Aorta (tissue), 5 donors: ENCODE measurements around the gene KLF15. TPM values are rescaled to one million over a fixed set of nuclear protein-coding genes. Genes with fewer than 3 reads are reported as not detected.
A peak's percentile ranks its signal among the peaks of the same experiment; 100 is the strongest.

Experiments
- ATAC-seq: fragments of 200-7000 bp; cut with Tn5 transposase; one replicate; pipeline ENCODE4 v1.9.1; 2022; ENCODE audit warnings: moderate library complexity; ENCODE audit not compliant: low FRiP score
- DNase-seq, 2 donors: peaks; one replicate each; pipeline ENCODE4 v3.0.0-alpha.2; 2020
- H3K27ac ChIP-seq, 2 donors: one replicate each; pipeline ENCODE4 v1.5.1; 2013; ENCODE audit warnings: low read length in 2 of 2, mild to moderate bottlenecking in 2 of 2, moderate library complexity in 2 of 2, control low read depth in 1 of 2, inconsistent platforms in 1 of 2, low read depth in 1 of 2
- H3K27me3 ChIP-seq, 2 donors: one replicate each; pipeline ENCODE4 v1.6.1; 2013; ENCODE audit warnings: control low read depth in 1 of 2, low read length in 1 of 2, mild to moderate bottlenecking in 1 of 2, moderate library complexity in 1 of 2; ENCODE audit not compliant: insufficient read depth in 2 of 2, control insufficient read depth in 1 of 2
- H3K36me3 ChIP-seq, 2 donors: one replicate each; pipeline ENCODE4 v1.6.1; 2013; ENCODE audit warnings: control low read depth in 1 of 2, low read length in 1 of 2, mild to moderate bottlenecking in 1 of 2; ENCODE audit not compliant: insufficient read depth in 2 of 2, control insufficient read depth in 1 of 2
- H3K4me1 ChIP-seq, 2 donors: one replicate each; pipeline ENCODE4 v1.6.1; 2013; ENCODE audit warnings: low read length in 2 of 2, control low read depth in 1 of 2, mild to moderate bottlenecking in 1 of 2, moderate library complexity in 1 of 2; ENCODE audit not compliant: insufficient read depth in 2 of 2, control insufficient read depth in 1 of 2
- H3K4me3 ChIP-seq, 2 donors: one replicate each; pipeline ENCODE4 v1.5.1; 2013; ENCODE audit warnings: low read length in 2 of 2, control low read depth in 1 of 2, mild to moderate bottlenecking in 1 of 2
- H3K9me3 ChIP-seq: one replicate; pipeline ENCODE4 v1.6.1; 2013; ENCODE audit warnings: mild to moderate bottlenecking, low read length; ENCODE audit not compliant: control insufficient read depth
- WGBS, 2 donors: extraction: QIAGEN DNeasy Blood & Tissue Kit; methylation state at CpG; one replicate each; pipeline ENCODE4 v1.1.7; 2013; 5-methylcytosine and 5-hydroxymethylcytosine counted together
- intact Hi-C, 2 donors: fragments of 100-400 bp; cut with DNase I; formaldehyde crosslinking; loops; one replicate each; pipeline versions ENCODE4 v1.14.2 to v1.15.0; 2022
- polyA plus RNA-seq, 2 donors: library from polyadenylated mRNA; stranded (reverse); fragments of 200-250 nt; gene quantifications; one replicate each; pipeline ENCODE4 v1.2.3, GENCODE V29; 2013
- total RNA-seq, 2 donors: library from RNA; stranded (reverse); fragmentation: NEBNext Ultra II Directional; extraction: Animal tissue kit (Norgen Biotek cat#: 25700); gene quantifications; one replicate each; pipeline ENCODE4 v1.2.1, GENCODE V29; 2021
- donor health status: healthy with polysubstance abuse.
- donor health status: Bipolar disorder and iron deficiency.
- donor health status: DM: no; HTN: no; CAD: no.
- donor health status: DM: no; HTN: no; CAD: no.
- donor health status: DM: yes; HTN: yes; CAD: no.

KLF15 gene
- total and polyA plus RNA-seq, 4 donors, result 8.5 to 43.9 (median 31.8) TPM

DNA sequence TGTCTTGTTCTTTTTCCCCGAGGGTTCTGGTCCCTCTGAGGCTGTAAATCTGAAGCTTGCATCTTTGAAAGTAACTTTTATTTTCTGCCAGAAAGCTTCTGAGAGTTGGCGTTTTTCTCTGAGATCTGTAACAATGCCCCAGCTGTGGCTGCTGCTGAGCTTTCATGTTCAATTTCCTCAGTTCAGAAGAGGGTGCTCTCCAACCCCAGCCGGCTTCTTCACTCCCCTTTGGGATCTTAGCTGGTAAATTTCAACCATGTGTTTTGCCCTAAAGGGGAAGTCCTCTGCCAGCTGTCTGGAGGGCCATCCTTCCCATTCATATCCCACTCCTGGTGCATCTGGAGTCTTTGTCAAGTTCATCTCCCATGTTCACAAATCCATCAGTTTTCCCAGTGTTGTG lies 19.2 kb upstream of the KLF15 start:
- Histone ChIP-seq H3K27me3 (no peaks in the 10 kb centered on the region), H3K9me3 (no peaks in the 10 kb centered on the region), H3K4me3 (no peak overlapping the region), H3K36me3 (no peaks in the 10 kb centered on the region), H3K4me1 (no peaks in the 10 kb centered on the region), H3K27ac (no peak overlapping the region)
- DNase-seq (peak in 1 of 2 donors; percentile 27), ATAC-seq (no peak)
- intact Hi-C loops, result no loop called here
- 40 to 51% methylated on average over 3 of the region's 3 CpGs for WGBS, 2 donors

GRCh38 chr3:126375835-126376331 lies 18.7 kb upstream of the KLF15 start:
- 93 to 97% methylated on average over 12 to 13 of the region's 13 CpGs for WGBS, 2 donors
- ATAC-seq (no peak), DNase-seq (peak; percentile 29 to 52)
- H3K27me3 ChIP-seq, result no peaks in the 10 kb centered on the region
- H3K36me3 ChIP-seq, result no peaks in the 10 kb centered on the region
- intact Hi-C loops, result no loop called here
- H3K9me3 ChIP-seq, result no peaks in the 10 kb centered on the region
- no peaks in the 10 kb centered on the region for H3K4me1 ChIP-seq
- no peak overlapping the region for H3K27ac ChIP-seq
- H3K4me3 ChIP-seq, result no peak overlapping the region

GRCh38 chr3:126373682-126374601 lies 16.7 kb upstream of the KLF15 start:
- Histone ChIP-seq H3K4me1 (no peaks in the 10 kb centered on the region), H3K36me3 (no peaks in the 10 kb centered on the region), H3K4me3 (no peak overlapping the region), H3K27ac (no peak overlapping the region), H3K27me3 (no peaks in the 10 kb centered on the region), H3K9me3 (no peaks in the 10 kb centered on the region)
- ATAC-seq, result no peak
- WGBS, 2 donors, result 66% methylated on average over 21 of the region's 21 CpGs
- peak; percentile 36 to 68 for DNase-seq
- intact Hi-C loops, result no loop called here

- ATAC-seq (no peak), DNase-seq (peak; percentile 21 to 33)
- Histone ChIP-seq H3K27ac (no peak overlapping the region), H3K36me3 (no peaks in the 10 kb centered on the region), H3K27me3 (no peaks in the 10 kb centered on the region), H3K4me3 (no peak overlapping the region), H3K9me3 (no peaks in the 10 kb centered on the region), H3K4me1 (no peaks in the 10 kb centered on the region)
- intact Hi-C loops, result no loop called here
- 95 to 96% methylated on average over 4 of the region's 4 CpGs for WGBS, 2 donors
Measured at GRCh38 chr3:126373146-126373613, 16.0 kb upstream of the KLF15 start.

DNA sequence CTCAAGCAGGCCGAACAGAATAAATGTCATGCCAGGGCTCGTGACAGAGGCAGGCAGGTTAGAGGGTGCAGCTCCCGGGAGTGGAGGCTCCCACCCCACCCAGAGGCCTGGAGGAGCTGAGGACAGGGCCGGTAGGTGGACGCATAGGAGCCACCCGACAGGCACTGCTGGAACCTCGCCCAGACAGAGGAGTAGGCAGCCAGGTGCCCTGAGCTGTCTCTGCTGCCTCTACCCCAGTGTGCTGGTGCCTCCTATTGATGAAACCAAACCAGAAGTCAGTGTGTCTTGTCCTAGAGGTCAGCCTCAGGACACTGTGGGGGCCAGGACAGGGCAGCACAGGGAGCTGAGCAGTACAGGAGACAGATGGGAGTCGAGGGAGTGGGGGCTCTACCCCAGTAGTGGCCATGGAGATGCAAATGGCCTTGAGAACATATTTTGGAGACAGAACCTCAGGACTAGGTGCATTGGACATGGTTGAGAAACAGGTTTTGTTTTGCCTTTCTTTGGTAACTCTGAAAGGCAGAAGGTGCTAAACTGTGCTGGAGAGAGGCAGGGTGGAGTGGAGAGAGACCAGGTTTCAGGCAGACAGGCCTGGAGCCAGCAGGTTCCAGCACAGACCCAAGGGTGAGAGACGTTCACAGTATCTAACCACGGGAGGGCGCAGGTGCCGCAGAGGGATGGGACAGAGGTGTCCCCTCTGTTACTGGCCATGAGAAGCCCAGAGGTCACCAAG lies 15.4 kb upstream of the KLF15 start:
- Histone ChIP-seq H3K4me3 (no peak overlapping the region), H3K9me3 (no peaks in the 10 kb centered on the region), H3K27ac (no peak overlapping the region), H3K36me3 (no peaks in the 10 kb centered on the region), H3K27me3 (no peaks in the 10 kb centered on the region), H3K4me1 (no peaks in the 10 kb centered on the region)
- WGBS, 2 donors, result 89 to 92% methylated on average over 12 of the region's 12 CpGs
- intact Hi-C loops, result no loop called here
- DNase-seq (peak; percentile 38 to 59), ATAC-seq (no peak)

DNA sequence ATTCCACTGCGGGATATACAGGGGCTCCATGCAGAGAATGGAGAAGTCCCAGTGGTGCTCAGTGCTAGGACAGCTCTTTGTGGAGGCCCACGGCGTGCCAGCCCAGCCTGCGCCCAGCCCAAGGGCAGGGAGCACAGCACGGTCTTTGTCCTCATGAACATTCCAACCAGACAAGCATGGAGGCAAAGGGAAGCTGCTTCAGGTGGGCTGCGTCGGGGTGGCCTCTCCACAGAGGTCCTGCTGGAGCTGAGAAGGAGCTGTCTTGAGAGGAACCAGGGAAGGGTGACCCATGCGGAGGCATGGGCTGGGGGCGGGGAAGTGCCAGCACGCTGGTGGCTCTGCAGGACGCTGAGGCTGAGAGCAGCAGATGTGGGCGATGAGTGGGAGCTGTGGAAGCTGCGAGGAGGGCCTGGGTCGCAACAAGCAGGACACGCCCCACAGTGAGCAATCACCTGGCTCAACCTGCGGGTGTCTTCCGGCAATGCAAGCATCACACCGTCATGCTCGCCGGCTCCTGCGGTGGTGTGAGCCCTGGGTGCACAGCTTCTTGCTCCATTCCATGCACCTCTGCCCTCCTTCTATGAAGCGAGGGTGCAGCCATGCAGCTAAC lies 14.0 kb upstream of the KLF15 start:
- Histone ChIP-seq H3K4me3 (no peak overlapping the region), H3K9me3 (no peaks in the 10 kb centered on the region), H3K27ac (no peak overlapping the region), H3K36me3 (no peaks in the 10 kb centered on the region), H3K4me1 (no peaks in the 10 kb centered on the region), H3K27me3 (no peaks in the 10 kb centered on the region)
- 94 to 95% methylated on average over 22 of the region's 22 CpGs for WGBS, 2 donors
- intact Hi-C loops, result no loop called here
- peak; percentile 23 to 57 for DNase-seq
- ATAC-seq, result no peak

GRCh38 chr3:126370606-126371005 lies 13.4 kb upstream of the KLF15 start:
- H3K4me1 ChIP-seq, result no peaks in the 10 kb centered on the region
- no peak overlapping the region for H3K27ac ChIP-seq
- DNase-seq, result peak; percentile 33 to 47
- H3K27me3 ChIP-seq, result no peaks in the 10 kb centered on the region
- no peaks in the 10 kb centered on the region for H3K36me3 ChIP-seq
- H3K9me3 ChIP-seq, result no peaks in the 10 kb centered on the region
- intact Hi-C loops, result no loop called here
- 89 to 92% methylated on average over 7 of the region's 7 CpGs for WGBS, 2 donors
- no peak overlapping the region for H3K4me3 ChIP-seq
- no peak for ATAC-seq

GRCh38 chr3:126370055-126370454 lies 12.8 kb upstream of the KLF15 start:
- peak; percentile 13 to 53 for DNase-seq
- Histone ChIP-seq H3K9me3 (no peaks in the 10 kb centered on the region), H3K36me3 (no peaks in the 10 kb centered on the region), H3K4me3 (no peak overlapping the region), H3K27me3 (no peaks in the 10 kb centered on the region), H3K4me1 (no peaks in the 10 kb centered on the region), H3K27ac (no peak overlapping the region)
- no peak for ATAC-seq
- WGBS, 2 donors, result 78% methylated on average over 4 of the region's 4 CpGs
- intact Hi-C loops, result no loop called here
